NCI-H526 (cell line): ENCODE results near the gene FHIT.
A peak's percentile ranks its signal among the peaks of the same experiment; 100 is the strongest.
"Not testable (repeated sequence)": the region's sequence is repeated elsewhere in the genome, so short reads cannot be mapped to it uniquely, and the experiment has no call there.

Experiments
- DNase-seq, 2 experiments: peaks; one replicate each; lab custom pipeline; 2025; lab: John Stamatoyannopoulos, UW

FHIT gene

DNA sequence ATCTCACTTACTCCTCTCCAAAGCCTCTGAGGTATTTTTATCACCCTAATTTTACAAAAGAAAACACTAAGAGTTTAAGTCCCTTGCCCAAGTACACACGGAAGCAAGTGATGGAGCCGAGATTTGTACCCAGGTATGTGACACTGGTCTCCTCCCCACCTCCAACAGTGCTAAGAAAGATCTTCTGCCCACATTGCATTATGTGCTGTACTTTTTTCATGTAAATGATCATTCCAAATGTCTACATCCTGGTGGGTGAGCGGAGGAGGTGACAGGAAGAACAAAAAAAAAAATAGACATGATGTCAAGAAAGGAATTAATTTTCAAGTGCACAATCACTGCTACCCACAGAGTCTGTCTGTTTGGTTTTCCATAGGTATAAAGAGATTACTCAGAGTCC, 694.1 kb downstream of the FHIT start:
- no peak for DNase-seq

DNA sequence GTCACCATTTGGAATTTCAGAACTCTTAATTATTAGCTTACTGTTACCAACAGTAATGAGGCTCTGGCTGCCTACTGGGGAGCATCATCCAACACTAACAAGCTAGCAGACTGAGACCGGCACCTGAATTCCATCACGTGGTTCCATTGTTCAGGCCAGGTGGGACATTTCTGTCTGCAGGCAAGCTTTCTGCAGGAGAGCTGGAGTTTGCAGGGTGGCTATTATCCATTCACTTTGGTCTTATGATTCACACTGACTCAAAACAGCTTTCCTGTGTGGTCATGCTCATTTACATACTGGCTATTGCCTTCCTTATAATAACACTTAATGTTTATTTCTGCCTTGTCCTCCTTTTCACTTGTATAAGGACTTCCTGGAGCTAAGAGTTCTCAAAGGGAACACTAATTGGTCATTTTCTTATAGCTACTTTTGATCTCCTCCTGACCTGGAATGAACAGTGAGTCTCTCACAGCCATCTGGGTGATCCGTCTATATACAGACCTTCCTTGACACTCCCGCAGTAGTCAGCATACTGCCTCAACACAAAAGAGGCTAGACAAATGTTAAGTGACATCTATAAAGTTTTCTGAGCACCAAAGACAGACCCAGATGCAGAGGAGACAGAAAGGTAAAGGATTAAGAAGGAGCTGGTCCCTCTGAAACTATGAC, 695.4 kb downstream of the FHIT start:
- peak in 1 of 2 experiments; percentile 25 for DNase-seq

DNA sequence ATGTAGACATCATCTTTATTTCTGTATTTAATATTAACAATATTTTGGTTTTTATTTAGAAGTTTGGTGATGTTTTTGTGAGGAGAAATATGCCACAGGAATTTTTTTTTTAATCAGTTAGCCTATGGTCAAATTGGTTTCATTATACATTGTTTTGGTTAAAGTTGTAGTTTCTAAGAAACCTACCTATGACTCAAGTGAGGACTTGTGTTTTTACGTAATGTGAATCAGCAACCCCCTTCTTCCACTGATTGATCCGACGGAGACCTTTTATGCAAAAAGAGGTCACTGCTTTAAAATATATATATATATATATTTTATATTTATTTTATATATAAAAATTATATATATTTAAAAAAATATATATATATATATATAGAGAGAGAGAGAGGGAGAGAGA, 698.1 kb downstream of the FHIT start:
- DNase-seq = no peak

DNA sequence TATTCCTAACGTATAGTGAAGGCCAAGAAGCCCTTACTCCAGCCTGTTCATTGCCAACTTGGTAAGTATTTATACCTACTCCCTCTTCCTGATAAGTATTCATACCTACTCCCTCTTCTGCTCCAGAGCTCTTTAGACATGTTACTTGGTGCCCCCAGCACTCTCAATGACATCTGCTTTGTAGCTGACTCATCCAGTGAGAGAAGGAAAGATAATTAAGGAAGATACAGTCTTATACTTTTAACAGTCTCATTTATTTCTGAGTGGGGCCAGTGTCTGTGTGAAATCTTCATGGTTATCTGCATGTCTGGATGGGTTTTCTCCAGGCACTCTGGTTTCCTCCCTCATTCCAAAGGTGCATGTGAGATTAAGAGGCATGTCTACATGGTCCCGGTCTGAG, 698.7 kb downstream of the FHIT start:
- no peak for DNase-seq

DNA sequence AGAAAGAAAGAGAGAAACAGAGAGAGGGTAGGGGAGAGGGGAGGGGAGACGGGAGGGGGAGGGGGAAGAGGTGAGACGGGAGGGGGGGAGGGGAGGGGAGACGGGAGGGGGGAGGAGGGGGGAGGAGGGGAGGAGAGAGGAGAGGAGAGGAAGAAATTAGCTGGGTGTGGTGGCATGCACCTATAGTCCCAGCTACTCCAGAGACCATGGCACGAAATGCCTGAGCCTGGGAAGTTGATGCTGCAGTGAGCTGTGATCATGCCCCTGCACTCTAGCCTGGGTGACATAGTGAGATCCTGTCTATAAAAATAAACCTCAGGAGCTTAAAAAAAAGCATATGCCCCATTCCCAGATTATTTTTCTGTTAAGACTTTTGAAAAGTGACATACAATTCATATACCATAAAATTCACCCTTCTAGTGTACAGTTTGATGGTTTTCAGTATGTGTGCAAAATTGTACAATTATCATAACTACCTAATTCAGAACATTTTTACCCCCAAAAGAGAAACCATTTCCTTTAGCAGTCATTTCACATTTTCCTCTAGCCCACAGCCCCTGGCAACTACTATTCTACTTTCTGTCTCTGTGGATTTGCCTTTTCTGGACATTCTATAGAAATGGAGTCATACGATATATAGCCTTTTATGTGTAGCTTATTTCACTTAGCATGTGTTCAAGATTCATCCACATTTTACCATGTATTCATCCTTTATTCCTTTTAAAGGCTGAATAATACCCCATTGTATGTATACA, 699.6 kb downstream of the FHIT start:
- no peak for DNase-seq

DNA sequence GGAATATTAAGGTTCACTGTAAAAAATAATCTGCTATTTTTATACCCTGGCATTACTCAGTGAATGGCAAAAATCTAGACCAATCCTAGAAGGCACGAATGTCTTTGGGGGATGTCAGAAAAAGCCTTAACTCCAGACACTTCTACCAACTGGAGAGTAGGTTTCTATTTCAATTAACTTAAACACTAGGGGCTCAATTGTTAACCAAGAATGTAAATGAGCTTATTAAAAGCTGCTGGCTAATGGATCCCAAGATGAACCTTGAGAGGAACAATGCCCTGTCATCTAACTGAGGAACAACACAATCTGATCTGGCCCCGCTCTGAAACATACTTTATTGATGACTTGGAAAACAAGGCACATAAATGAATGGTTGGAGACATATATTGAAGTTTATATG, 701.4 kb downstream of the FHIT start:
- no peak for DNase-seq

DNA sequence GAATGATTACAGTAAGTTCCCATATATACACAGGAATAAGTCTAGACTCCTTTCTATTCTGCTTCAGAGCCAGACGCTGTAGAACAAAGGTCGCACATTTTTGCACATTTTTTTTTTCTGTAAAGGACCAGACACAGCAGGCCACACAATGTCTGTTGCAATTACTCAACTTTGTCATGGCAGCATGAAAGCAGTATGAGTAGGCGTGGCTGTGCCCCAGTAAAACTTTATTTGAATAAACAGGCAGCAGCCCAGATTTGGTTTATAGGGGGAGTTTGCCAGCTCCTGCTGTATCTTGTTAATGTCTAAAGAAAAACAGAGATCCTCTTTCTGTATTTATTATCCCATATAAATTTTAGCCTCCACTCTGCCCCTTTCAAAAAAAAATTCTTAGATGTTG, 708.3 kb downstream of the FHIT start:
- DNase-seq = no peak

DNA sequence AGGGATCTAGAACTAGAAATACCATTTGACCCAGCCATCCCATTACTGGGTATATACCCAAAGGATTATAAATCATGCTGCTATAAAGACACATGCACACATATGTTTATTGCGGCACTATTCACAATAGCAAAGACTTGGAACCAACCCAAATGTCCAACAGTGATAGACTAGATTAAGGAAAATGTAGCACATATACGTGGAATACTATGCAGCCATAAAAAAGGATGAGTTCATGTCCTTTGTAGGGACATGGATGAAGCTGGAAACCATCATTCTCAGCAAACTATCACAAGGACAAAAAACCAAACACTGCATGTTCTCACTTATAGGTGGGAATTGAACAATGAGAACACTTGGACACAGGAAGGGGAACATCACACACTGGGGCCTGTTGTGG, 711.9 kb downstream of the FHIT start:
- not testable (repeated sequence) for DNase-seq

DNA sequence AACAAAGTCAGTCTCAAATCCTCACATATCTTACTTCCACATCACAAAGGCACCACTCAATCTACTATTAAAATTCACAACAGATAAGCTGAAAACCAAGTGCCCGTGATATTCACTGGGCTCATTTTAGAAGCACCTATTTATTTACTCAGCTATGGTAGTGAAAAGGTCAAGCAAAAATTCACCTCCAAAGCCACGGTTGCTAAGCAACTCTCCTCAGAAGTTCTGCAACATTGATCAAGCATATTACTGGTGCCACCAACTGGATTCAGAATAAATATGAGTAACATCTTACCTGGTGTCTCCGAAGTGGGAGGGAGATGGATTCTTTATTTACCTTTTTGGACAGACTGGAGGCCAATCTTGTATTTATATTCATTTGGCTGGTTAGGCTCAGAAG, 714.8 kb downstream of the FHIT start:
- peak; percentile 91 to 93 for DNase-seq

DNA sequence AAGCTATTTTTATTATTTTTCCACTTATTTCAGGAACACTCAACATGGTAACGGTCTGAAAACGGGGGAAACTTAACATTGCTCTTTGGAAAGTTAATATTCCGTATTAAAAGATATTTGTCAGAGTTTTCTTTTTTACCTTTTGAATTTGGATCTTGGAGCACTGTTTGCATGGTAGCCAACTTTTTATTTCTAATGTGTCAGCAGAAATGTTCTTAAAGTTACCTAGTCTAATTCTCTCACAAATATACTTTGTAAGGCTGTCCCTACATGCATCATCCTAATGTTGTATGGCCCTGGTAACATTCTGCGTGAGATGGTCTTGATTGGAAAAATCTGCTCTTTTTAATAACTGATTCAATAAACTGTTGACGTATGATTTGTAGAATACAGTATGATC, 719.5 kb downstream of the FHIT start:
- DNase-seq = no peak

DNA sequence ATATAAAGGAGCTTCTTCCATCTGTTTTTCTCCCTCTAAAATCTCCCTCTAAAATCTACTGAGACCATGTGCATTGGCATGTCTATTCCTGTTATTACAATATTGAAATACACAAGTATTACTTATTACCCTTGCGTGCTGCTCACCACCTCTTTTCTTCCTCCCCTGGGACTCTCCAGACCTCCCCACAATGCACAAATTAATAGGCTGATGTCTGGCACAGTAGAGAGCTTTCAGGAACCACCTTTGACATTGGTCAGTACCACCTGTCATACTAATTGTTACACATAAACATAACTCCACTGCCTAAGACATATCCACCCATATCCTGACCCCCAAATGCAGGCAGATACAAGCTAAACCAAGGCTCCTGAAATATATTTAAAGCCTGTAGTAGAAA, 722.6 kb downstream of the FHIT start:
- no peak for DNase-seq

DNA sequence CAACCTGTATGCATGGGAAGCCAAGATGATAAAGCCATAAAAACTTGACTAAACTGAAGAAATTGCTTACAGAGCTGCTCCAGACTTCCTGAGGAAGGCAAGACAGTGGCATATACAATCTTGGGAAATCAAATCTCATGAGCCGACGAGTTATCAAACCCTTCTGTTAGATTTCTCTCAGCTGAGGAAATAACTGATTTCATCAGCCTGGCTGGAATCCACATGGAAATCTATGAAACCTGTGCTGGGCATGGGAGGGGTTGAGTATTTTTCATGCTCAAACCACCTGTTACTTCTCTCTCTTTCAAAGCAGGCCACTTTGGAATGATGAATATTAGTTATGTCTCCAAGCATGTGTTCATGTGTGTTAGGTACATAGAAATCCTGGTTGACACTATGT, 727.7 kb downstream of the FHIT start:
- DNase-seq = no peak

DNA sequence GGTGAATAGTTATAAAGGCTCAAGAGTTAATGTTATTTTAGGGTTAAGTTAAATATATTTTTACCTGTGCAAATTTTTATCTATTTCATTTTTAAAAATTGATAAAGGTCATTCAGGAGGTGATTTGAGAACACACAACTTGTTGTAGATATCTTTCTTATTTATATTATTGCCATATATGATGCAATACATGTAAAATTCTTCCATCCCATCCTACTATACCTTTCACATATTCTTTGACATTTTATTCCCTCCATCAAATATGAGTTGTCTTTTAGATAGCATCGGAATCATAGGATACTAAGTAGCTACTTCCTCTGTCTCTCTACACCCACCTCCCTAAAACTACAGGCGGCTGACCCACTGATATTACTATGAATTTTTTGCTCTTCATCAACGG, 734.1 kb downstream of the FHIT start:
- DNase-seq = no peak

DNA sequence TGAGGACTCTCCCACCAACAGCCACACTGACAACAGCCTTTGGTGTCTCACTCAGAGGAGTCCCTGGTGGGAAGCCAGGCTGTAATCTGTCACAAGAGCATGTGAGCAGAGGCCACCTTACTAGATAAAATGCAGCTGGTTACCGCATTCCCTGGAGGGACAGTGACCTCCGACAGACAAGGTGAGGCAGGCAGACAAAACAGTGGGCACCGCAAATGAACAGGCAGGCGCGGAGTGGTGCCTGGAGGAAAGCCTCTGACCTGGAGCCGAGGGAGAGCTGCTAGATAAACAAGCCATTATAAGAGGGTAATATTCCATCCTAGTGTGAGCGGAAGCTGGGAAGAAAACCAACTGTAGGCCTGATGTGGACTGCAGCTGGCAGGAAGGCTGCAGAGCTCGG, 736.4 kb downstream of the FHIT start:
- no peak for DNase-seq

DNA sequence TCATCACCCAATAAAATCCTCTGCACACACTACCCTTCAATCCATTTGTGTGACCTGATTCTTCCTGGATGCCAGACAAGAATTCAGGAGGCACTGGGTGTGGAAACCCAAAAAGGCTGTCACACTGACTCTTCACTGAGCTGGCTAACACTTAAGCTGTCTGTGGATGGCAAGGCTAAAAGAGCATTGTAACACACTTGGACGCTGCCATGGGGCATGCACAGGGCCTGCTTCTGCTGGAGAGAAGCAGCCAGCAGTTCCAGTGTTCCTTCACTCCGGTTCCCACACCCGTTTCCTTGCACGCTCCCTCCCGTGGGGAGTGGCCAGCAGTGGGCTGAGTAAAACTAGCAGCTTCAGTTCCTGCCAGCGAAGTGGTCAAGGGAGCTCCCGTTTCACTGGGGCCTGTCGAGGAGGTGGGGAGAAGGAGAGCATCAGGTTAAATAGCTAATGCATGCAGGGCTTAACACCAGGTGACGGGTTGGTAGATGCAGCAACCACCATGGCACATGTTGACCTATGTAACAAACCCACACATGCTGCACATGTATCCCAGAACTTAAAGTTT, 737.1 kb downstream of the FHIT start:
- no peak for DNase-seq

DNA sequence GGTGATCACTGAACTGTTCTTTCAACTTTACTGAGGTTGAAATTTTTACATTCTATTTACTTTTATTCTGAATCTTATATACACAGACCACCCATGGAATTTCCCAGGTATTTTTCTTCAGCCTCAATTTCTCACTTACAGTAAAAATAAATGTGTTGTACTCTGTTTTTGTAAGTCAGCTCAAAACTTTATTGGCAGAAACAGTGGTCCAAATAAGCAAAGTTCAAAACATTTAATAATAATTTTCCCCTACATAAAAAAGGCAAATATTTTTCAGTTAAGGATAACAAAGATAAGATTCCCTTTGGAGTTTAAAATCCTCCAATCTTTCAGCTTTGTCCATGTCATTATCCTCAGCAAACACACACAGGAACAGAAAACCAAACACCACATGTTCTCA, 738.0 kb downstream of the FHIT start:
- DNase-seq = no peak

DNA sequence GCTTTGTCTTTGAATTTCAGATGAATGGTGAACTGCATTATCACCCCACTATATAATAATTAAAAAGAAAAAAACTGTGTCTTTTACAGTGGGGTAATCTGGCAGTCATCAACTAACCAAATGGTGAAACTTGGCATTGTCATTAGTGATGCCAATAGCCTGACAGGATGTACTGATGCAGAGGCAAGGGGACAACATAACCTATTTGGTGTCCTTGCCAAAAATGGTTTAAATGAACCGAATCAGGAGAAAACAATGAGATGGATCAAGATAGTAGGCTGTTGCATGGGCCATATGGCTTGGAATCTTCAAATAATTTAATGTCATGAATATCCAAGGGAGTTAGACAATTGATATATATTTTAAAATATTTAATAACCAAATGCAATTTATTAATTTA, 738.7 kb downstream of the FHIT start:
- no peak for DNase-seq

DNA sequence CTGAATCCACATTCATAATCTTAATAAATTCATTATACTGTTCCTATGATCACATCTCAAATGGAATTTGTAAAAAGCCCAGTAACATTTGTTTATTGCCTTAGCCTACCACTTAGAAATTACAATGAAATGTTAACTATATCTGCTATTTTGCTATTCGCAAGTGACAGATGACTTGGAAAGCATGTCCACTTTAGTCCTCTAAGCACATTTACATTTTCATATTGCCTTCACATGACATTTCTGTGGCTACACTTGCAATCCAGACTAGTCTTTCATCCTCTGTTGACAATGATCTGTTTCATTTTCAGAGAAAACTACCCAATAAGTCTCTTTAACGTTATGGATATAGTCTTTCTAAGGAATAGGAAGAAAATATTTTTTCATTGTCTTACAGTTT, 741.8 kb downstream of the FHIT start:
- DNase-seq = no peak

DNA sequence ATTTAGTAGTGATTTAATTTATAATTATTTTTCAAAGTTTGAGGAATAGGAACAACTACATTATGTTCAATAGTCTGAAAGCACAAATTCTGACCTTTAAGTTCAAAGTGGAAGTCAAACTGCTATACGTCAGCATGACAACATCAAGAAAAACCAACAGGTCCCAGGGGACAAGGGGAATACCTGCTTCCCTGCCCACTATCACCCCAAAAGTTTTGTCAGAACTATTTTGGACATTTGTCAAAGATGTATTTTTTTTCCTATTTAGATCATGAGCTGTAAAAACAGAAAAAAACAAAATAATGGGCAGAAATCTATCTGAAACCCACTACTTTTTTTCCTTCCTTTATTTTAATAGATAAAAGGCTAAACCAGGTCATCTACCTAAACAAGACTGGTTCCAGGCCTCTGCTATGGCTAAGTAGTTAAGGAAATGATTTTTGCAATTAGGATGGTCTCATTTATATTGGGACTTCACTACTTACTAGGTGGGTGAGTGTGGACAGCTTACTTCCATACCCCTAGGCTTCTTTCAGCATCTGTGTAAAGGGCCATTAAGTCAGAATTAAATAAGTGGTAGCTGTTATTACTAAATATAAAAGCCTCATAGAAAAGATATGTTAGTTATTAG, 746.3 kb downstream of the FHIT start:
- DNase-seq = no peak

DNA sequence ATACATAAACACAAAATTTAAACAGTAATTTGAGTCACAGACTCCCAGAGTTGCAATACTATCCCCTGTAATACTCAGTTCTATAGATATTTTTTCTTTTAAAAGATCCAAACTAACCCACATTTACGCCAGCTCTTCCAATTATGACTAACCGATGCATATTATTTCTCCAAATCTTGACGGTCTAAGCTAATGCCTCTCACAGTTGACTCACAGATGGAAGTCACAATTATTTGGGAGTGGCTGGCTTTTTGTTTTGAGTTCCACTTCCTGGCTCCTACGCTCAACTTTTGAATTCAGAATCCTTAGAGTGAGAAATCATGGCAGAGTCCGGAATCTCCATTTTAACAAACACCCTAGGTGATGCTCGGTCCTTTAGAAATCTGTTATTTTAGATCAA, 749.9 kb downstream of the FHIT start:
- no peak for DNase-seq

DNA sequence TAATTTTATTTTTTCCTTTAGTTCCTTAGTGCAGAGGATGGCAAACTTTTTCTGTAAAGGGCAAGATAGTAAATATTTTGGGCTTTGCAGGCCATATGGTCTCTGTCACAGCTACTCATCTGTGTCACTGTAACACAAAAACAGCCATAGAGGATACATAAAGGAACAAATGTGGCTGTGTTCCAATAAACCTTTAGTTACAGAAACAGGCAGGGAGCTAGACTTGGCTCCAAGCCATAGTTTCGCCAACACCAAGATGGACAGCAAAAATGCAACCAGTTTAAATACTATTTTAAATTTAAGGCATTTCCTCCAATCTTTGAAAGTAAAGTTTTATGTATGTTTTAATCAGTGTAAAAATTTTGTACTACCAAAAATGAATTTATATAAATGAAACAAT, 753.4 kb downstream of the FHIT start:
- no peak for DNase-seq

DNA sequence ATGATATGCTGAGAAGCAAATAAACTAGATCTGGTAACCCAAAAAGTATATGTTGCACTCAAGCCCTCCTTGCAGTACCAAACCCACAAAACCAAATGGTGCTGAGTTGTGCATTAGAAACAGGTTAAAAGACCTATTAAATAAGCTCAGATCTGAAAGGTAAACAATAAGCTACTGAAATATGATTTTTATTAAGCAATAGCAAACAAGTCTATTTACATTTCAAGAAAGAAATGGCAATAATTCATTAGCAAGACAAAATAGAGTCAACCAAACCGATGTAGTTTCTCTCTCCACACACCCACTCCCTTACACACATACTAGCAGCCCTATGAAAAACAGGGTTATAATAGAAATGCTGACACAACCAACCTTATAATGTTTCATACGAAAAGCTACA, 760.3 kb downstream of the FHIT start:
- no peak for DNase-seq

DNA sequence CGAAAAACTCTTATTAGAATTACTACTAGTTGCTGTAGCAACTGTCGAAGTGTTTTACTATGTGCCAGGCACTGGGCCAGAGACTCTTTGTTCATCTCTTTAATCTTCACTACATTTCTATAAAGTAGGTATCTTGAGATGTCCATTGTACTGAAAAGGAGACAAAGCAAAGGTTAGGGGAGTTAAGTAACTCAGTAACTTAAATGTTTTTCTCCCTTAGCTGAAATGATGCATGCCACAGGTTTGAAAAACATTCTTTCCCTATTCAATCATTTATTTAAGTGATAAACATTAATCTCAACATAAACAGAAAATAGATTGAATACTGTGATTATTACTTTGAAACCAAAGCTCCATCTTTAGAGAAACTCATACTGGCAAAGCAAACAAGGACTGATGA, 776.2 kb downstream of the FHIT start:
- DNase-seq = no peak
